ENCODE measurements around the gene CHI3L2. TPM values are rescaled to one million over a fixed set of nuclear protein-coding genes. Genes with fewer than 3 reads are reported as not detected.

The CHI3L2 gene
- total and polyA plus RNA-seq, 10 of the 15 experiments (the other 5 are each of a cell fraction or from before 2014, with no cell fraction given) = 37.1 to 508 (median 98.3) TPM

- TF ChIP-seq ATF2 (IDR thresholded peaks at IDR 0.05; ENCODE audit: low read length) (no peak), IKZF2 (IDR thresholded peaks at IDR 0.05) (no peak), ZBTB4 (CRISPR knock-in tag; IDR thresholded peaks at IDR 0.05) (no peak), SREBF1 (IDR thresholded peaks at IDR 0.05; ENCODE audit: low read length) (no peak), SMARCA5 (IDR thresholded peaks at IDR 0.05) (no peak), SREBF2 (IDR thresholded peaks at IDR 0.05; ENCODE audit: low read length) (no peak), NFYA (IDR thresholded peaks at IDR 0.05; ENCODE audit: borderline replicate concordance, low read depth, low read length) (no peak), CHD2 (IDR thresholded peaks at IDR 0.05; ENCODE audit: borderline replicate concordance, low read depth, low read length) (peak; percentile 23), SP1 (IDR thresholded peaks at IDR 0.05; ENCODE audit: low read depth, low read length) (no peak), BMI1 (IDR thresholded peaks at IDR 0.05; ENCODE audit: borderline replicate concordance) (no peak), RUNX3 (IDR thresholded peaks at IDR 0.05; ENCODE audit: low read length) (no peak), POU2F2 (IDR thresholded peaks at IDR 0.05; ENCODE audit: borderline replicate concordance, low read depth, low read length) (peak; percentile 44; the same call in 2 of the 3 replicates), ELK1 (IDR thresholded peaks at IDR 0.05; ENCODE audit: low read depth, low read length) (no peak), FOXM1 (IDR thresholded peaks at IDR 0.05; ENCODE audit: low read depth, low read length) (no peak), PBX3 (IDR thresholded peaks at IDR 0.05; ENCODE audit: insufficient replicate concordance, low read depth, low read length) (no peak), BACH1 (IDR thresholded peaks at IDR 0.05; ENCODE audit: borderline replicate concordance) (no peak), HCFC1 (IDR thresholded peaks at IDR 0.05; ENCODE audit: low read length) (no peak), NBN (IDR thresholded peaks at IDR 0.05) (no peak), CEBPZ (IDR thresholded peaks at IDR 0.05; ENCODE audit: low read depth, low read length) (0 out of 2 replicates have a peak, but pooled peaks have one; percentile 35), NR2C2 (IDR thresholded peaks at IDR 0.05; ENCODE audit: borderline replicate concordance, control insufficient read depth, insufficient read length, low read depth) (no peak), MXI1 (IDR thresholded peaks at IDR 0.05; ENCODE audit: low read depth, low read length) (peak; percentile 55; the same call in 1 of the 2 replicates)
Measured at GRCh38 chr1:111201275-111202090, 26.0 kb upstream of the CHI3L2 start (continued).

Data from GM12878 (cell line).